RCC 7860 (cell line): Measurements from ENCODE around the gene HIVEP3.

Source experiments
- DNase-seq: peaks from one replicate; pipeline ENCODE4 v3.0.0-alpha.2; 2015; ENCODE audit warnings: low spot score
- FAIRE-seq: peaks from 2 replicates; lab custom pipeline; 2012; peaks lifted over from hg19 to GRCh38; lab: Jason Lieb, UNC

HIVEP3 gene

GRCh38 chr1:41607808-41608207, 310.9 kb downstream of the HIVEP3 start:
- FAIRE-seq = no peak
- DNase-seq = no peak

- DNase-seq (no peak), FAIRE-seq (no peak)
Measured at GRCh38 chr1:41599912-41600311, 318.8 kb downstream of the HIVEP3 start.

- DNase-seq (no peak), FAIRE-seq (no peak)
Measured at GRCh38 chr1:41598325-41598724, 320.4 kb downstream of the HIVEP3 start.

DNA sequence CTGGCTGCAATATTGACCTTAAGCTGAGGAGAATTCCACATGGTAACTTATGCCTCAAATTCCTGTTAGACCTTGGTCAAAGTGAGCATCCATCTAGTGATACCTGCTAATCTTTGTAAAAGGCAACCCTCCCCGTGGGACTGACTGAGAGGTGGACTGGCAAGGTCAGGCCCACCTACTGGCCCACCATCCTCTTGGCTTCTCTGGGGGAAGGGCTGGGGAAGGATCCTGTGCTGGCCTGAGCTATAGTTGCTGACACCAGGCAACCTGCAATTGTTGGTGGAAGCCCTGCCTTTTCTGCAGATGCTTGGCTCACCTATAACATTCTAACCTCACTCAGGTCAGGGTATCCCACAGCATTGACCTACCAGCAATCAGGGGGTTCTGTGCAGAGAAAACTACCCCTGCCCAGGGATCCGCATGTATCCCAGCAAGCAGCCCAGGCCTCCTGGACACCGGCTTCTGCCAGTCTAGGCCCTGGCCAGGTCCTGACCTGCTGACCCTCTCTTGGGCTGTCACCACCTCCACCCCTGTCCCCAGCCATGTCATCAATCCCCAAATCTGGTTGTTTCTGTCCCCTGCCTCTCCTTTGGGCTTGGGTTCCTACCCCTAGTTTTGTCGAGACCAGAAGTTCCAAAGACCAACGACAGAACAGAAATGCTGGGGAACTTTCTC, 326.1 kb downstream of the HIVEP3 start:
- FAIRE-seq (no peak), DNase-seq (no peak)

DNA sequence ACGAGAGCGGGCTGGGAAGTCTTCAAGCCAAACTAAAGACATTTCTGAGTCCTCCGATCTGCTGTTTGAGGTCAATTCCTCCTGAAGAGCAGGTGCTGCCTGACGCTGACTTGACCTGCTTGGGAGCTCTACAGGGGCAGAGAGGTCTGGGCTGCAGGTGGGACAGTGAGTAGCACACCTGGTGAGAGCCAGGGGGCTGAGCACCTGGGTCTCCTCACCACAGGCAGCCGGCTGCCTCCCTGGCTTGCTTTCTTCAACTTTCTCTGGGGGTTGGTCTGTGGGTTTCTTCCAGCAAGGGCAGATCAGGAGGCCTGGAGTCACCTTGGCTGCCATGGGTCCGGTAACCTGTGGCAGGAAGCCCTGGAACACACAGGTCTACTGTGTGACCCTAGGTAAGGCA, 326.8 kb downstream of the HIVEP3 start:
- FAIRE-seq (no peak), DNase-seq (no peak)

GRCh38 chr1:41590331-41590730, 328.4 kb downstream of the HIVEP3 start:
- FAIRE-seq (no peak), DNase-seq (no peak)

DNA sequence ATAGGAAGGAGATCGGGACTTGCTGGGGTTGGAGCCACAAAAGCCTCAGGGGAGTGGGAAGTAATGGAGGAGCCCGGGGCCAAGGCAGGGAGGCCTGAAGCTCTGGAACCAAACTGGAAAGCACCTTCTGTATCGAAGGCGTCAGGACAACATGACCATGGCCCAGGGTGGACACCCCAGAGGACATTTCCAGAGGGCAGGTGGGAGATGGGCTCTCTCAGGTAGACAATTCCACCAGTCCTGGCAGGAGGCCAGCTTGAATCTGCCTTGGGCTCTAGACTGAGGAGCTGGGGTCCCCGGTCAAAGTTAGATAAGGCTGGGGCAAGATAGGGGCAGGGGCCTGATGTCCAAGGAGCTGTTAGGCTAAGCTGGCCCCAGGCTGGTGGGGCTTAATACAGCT, 329.3 kb downstream of the HIVEP3 start:
- FAIRE-seq (no peak), DNase-seq (no peak)

GRCh38 chr1:41588334-41588875, 330.3 kb downstream of the HIVEP3 start:
- no peak for FAIRE-seq

GRCh38 chr1:41587791-41588190, 330.9 kb downstream of the HIVEP3 start:
- DNase-seq (no peak), FAIRE-seq (no peak)

More at GRCh38 chr1:41588334-41588875, 330.3 kb downstream of the HIVEP3 start:
- DNase-seq = no peak

DNA sequence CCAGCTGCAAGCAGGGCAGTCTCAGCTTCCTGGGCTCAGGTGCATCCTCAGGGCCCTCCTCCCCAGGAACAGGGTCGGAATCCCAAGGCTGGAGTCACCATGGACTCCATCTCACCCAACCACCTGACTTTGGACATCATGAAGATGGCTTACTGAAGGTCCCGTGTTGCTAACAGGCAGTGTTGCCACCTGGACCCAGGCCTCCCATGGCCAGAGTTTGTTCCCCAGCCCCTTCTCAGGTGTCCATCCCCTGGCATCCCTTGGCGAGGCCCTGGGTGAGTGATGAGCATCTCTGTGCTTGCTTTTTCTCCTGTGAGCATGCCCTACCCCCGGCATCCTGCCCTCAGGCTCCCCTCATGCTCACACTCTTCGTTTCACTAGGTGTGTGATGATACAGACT, 332.5 kb downstream of the HIVEP3 start:
- DNase-seq = no peak
- no peak for FAIRE-seq

GRCh38 chr1:41583658-41584547, 334.8 kb downstream of the HIVEP3 start:
- DNase-seq (no peak), FAIRE-seq (no peak)

DNA sequence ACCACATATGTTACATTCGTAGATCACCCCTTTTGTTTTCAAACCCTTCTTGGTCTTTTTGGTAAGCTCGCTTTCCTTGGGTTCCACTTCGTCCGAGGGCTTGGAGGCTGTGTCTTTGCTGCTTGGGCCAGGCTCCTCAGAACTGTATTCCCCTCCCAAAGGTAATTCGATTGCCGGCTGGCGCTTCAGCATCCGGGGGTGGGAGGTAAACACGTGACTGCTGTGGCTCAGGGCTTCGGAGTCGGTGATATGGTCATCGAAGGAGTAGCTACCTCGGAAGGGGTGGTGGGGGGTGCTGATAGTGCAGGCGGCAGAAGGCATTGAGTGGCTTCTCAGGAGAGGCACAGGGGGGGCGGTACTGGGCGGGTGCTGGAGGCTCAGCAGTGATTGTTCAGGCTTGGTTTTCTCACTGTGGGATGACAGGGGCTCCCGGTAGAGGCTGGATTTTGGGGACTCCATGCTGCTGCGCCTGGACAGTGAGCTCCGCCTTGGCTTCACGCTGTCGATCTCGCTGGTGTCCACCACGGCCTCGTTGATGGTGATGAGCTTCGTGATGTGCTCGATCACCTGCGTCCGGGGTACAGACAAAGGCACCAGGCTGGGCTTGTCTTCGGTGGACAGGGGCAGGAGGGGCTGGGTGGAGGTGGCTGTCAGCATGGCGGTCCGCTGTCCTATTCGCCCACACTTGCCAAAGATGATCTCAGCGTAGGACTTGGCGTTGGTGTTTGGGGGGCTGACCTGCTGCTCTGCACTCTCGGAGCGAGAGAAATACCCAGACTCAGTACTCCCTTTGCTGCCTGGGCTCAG, 335.7 kb downstream of the HIVEP3 start:
- FAIRE-seq (no peak), DNase-seq (no peak)

DNA sequence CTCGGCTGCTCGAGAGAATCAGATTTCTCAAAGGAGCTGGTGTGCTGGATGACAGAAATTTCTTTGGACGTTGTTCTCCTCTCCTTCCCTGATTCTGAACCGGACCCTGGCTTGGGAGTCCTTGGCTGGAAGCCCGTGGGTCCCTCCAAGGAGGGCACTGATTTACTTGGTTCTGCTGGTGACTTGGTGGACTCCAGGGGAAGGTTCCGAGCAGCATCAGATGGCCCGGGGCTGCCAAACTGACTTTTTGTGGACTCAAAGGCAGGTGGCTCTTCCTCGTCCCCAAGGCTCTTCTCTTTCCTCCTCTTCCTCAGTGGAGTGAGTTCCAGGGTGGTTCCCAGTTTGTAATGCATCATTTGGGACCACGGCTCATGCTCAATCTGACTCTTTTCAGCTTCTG, 336.4 kb downstream of the HIVEP3 start:
- no peak for FAIRE-seq
- no peak for DNase-seq

GRCh38 chr1:41582004-41582325, 336.8 kb downstream of the HIVEP3 start:
- FAIRE-seq = no peak
- DNase-seq = no peak

GRCh38 chr1:41581216-41582003, 337.3 kb downstream of the HIVEP3 start:
- DNase-seq = no peak
- no peak for FAIRE-seq

DNA sequence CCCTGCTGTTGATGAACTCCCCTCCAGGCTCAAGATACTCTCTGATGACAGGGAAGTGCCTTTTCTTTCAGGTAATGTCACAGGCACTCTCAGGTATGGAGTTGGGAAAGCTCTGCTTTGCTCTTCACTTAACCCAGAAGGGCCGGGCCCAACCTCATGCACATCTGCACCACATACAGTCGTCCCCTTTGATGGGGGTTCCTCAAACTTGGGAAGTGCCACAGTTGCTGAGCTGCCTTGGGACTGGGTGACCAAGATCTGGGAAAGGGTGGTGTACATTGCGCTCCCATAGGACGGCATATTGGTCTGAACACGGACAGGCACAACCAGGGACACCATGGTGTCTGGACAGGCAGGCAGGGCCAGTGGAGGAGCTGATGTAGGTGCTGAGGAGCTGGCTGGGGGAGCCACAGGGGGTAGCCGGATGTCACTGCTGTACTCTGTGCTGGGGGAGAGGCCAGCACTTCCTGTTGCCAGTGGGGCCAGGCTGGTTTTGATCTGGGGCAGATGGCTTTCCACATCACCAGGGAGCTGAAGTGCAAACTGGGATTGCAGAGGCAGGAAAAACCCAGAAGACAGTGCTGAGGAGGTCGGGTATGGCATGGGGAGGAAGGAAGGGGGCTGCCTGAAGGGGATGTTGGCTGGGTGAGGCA, 338.1 kb downstream of the HIVEP3 start:
- DNase-seq = no peak

DNA sequence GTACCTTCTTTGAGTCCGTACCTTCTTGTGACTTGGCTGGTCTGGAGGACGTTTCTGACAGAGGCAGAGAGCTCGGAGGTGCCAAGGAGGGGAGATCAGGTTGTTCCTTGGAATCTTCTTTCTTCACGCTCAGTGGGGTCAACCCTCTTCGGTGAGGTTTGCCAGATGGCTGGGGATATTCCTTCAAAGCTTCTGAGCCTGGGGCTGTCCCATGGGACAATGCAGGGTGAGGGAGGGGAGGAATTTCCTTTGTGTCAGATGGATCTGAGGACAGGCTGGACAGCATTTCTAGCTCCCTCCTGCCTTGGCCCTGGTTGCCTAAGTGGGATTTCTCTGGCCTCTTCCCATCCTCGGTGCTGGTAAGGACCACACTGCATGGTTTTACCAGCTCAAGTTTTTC, 338.7 kb downstream of the HIVEP3 start:
- FAIRE-seq = no peak
- no peak for DNase-seq

More for the DNA sequence above, 338.1 kb downstream of the HIVEP3 start:
- no peak for FAIRE-seq

GRCh38 chr1:41578712-41579335, 339.9 kb downstream of the HIVEP3 start:
- no peak for DNase-seq
- FAIRE-seq = no peak

DNA sequence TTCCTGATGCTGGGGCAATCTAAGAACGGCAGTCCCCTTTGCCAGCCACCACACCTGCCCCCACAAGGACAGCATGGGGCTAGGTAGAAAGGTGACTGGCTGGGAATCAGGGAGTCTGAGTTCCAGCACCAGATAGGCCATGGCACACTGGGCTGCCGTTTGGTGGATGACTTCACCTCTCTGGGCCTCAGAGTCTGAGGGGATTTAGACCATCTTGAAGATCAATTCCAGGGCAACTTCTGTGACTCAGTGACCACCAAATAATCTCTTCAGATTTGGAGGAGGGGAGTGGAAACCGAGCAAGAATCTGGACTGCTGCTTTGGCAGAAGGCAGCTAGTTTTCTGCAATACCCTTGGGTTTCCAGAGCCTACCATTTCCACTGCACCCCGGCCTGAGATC, 342.1 kb downstream of the HIVEP3 start:
- DNase-seq (no peak), FAIRE-seq (no peak)

DNA sequence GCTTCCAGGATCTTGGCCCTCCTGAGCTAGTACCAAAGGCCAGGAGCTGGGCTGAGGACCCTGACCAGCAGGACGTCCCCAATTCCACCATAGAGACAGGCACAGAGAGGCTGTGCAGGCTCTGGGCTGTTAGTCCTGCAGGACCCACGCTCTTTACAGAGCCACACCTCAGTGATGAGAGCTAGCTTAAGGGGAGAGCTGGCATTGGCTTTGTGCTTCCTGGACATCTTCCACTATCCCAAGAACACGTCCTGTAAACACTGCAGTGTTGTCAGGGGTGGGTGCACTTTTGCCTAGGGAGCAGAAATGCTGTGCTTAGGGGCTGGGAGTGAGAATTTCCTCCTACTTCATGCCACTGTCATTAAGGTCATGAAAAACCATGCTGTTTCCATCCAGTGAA, 342.5 kb downstream of the HIVEP3 start:
- DNase-seq (no peak), FAIRE-seq (no peak)
